ENCODE data around the gene GAS1.

Gene GAS1

GRCh38 chr9:86962692-86963091, 15.4 kb upstream of the GAS1 start:
- no peak for DNase-seq (ENCODE audit: low read depth)

- no peak for DNase-seq (ENCODE audit: low read depth)
Measured at GRCh38 chr9:86960938-86961337, 13.6 kb upstream of the GAS1 start.

- DNase-seq (ENCODE audit: low read depth) = no peak
Measured at GRCh38 chr9:86958203-86958602, 10.9 kb upstream of the GAS1 start.

- DNase-seq (ENCODE audit: low read depth) = no peak
Measured at GRCh38 chr9:86955561-86955960, 8.3 kb upstream of the GAS1 start.

- no peak for DNase-seq (ENCODE audit: low read depth)
Measured at GRCh38 chr9:86955042-86955441, 7.7 kb upstream of the GAS1 start.

GRCh38 chr9:86953181-86953580, 5.9 kb upstream of the GAS1 start:
- DNase-seq (ENCODE audit: low read depth) = no peak

GRCh38 chr9:86948074-86948929, 996 bp upstream of the GAS1 start:
- peak; percentile 70 for DNase-seq (ENCODE audit: low read depth)

GRCh38 chr9:86946201-86947145, 833 bp downstream of the GAS1 start:
- DNase-seq (ENCODE audit: low read depth) = peak; percentile 46

- no peak for DNase-seq (ENCODE audit: low read depth)
Measured at GRCh38 chr9:86945728-86946200, 1.5 kb downstream of the GAS1 start.

- no peak for DNase-seq (ENCODE audit: low read depth)
Measured at GRCh38 chr9:86944796-86945727, 2.2 kb downstream of the GAS1 start.

- no peak for DNase-seq (ENCODE audit: low read depth)
Measured at GRCh38 chr9:86943201-86944113, 3.8 kb downstream of the GAS1 start.

GRCh38 chr9:86942281-86943200, 4.8 kb downstream of the GAS1 start:
- DNase-seq (ENCODE audit: low read depth) = no peak

- no peak for DNase-seq (ENCODE audit: low read depth)
Measured at GRCh38 chr9:86941197-86941596, 6.1 kb downstream of the GAS1 start.

- no peak for DNase-seq (ENCODE audit: low read depth)
Measured at GRCh38 chr9:86940774-86941173, 6.5 kb downstream of the GAS1 start.

- DNase-seq (ENCODE audit: low read depth) = no peak
Measured at GRCh38 chr9:86939891-86940290, 7.4 kb downstream of the GAS1 start.

GRCh38 chr9:86939321-86939720, 8.0 kb downstream of the GAS1 start:
- DNase-seq (ENCODE audit: low read depth) = no peak

GRCh38 chr9:86938780-86939179, 8.5 kb downstream of the GAS1 start:
- no peak for DNase-seq (ENCODE audit: low read depth)

GRCh38 chr9:86926145-86926544, 21.2 kb downstream of the GAS1 start:
- DNase-seq (ENCODE audit: low read depth) = no peak

GRCh38 chr9:86925686-86926085, 21.6 kb downstream of the GAS1 start:
- no peak for DNase-seq (ENCODE audit: low read depth)

- no peak for DNase-seq (ENCODE audit: low read depth)
Measured at GRCh38 chr9:86924206-86924605, 23.1 kb downstream of the GAS1 start.

Measured in activated T-cell treated with anti-CD3 and anti-CD28 coated beads for 24 hours (primary cell).